ENCODE data around the gene SORBS1.
"Not testable (repeated sequence)": the region's sequence is repeated elsewhere in the genome, so short reads cannot be mapped to it uniquely, and the experiment has no call there.

The SORBS1 gene

GRCh38 chr10:95480102-95480900, 80.9 kb downstream of the SORBS1 start:
- no peak for DNase-seq

- no peak for DNase-seq
These were observed 82.2 kb downstream of the SORBS1 start for GRCh38 chr10:95478935-95479334.

DNA sequence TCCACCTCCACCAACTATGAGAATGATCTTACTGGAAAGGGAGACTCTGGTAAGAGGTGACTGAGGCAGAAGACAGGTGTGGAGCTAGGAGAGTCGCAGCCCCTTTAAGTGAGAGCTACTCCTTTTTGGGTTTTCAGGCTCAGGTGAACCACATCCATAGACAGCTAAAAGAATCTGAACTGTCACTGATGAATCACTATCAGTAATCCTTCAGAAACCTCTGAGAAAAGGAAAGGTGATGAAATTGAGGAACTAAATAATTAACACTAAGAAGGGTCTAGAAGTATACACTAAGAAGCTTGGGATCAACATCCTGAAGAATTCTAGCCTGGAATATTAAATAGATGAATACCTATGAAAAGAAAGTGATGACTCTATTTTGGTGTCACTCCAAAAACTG, 83.0 kb downstream of the SORBS1 start:
- DNase-seq = no peak

- DNase-seq = no peak
These were observed 84.0 kb downstream of the SORBS1 start for GRCh38 chr10:95477175-95477520.

DNA sequence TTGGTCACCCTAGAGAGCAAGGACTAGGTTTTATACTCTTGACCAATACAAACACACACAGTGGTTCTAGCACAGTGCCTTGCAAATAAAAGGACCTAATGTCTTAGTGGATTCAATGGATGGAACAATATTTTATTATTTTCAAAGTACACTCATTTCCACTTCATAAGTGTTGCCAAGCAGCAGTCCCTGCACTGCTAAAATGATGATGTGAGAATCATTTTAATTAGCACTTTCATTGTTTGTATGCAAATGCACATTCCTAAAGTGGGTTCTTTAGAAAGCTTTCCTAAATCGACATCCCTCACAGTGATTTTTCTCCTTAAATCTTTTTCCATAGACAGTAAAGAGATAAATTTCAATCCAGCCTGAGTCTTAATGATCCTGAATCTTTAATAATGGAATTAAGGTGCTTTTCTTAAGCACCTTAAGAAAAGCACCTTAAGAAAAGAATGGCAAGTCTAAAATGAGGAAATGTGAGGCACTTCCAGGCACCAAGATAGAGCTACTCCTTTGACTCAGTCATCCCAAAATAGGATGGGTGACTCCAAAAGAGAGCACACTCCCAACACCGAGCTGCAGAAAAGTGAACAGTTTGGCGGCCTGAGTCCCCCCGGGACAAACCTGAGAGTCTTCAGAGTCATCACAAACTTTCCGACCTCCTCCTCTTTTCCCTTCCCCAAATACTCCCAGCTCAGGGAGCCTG, 84.5 kb downstream of the SORBS1 start:
- DNase-seq = no peak

GRCh38 chr10:95475827-95476468, 85.2 kb downstream of the SORBS1 start:
- DNase-seq = no peak

DNA sequence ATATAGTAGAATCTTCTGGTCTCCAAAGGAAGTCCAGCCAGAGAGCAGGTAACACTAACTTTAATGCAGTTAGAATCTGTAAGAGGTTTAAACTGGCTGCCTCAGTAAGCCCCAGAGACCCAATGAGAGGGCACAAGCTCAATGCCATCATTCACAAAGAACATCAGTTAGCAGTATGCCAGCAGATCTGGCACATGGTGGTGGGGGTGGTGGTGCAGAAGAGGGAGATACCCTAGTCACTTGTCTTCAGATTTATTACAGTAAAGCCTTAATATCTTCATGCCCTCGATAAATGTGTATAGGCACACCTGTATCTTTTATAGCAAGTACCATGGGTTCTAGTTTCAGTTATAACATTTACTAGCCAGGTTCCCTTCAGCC, 86.2 kb downstream of the SORBS1 start:
- no peak for DNase-seq

- no peak for DNase-seq
These were observed 86.8 kb downstream of the SORBS1 start for GRCh38 chr10:95474228-95475002.

- DNase-seq = no peak
These were observed 88.7 kb downstream of the SORBS1 start for GRCh38 chr10:95472304-95473088.

DNA sequence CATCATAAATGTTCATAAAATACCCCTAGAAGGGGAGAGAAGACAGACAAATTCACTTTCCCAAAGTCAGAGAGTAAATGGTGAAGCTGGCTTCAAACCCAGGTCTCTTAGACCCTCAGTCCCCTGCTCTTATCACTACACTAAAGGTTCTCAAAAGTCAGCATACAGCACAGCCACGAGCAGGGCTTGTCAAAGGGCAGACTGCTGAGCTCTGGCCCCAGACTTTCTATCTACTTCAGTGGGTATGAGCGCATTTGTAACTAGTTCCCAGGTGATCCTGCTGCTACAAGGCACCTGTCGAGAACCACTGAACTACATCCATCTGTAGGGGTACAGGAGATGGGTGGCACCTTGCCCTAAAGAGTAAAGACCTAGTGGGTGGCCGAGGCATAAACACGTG, 91.5 kb downstream of the SORBS1 start:
- no peak for DNase-seq

DNA sequence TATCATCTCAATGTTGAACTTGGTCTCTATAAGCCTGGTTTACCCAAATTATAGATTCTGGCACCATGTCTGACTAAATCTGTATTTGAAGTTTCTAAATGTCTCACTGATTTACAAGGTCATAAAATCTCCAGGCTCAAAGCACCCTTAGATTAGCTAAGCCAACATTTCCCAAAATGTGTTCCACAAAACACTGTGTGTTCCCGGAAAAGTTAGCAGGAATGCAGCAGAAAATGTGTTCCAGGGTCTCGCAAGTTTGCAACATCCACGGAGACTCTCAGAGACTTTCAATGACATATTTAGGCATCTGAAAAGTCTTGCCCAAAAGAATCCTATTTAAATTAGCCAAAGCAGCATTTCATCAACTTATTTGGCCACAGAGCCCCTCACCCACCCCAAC, 91.9 kb downstream of the SORBS1 start:
- no peak for DNase-seq

GRCh38 chr10:95467642-95468041, 93.5 kb downstream of the SORBS1 start:
- DNase-seq = not testable (repeated sequence)

- DNase-seq = no peak
These were observed 94.0 kb downstream of the SORBS1 start for GRCh38 chr10:95467162-95467599.

GRCh38 chr10:95466436-95466835, 94.7 kb downstream of the SORBS1 start:
- DNase-seq = no peak

DNA sequence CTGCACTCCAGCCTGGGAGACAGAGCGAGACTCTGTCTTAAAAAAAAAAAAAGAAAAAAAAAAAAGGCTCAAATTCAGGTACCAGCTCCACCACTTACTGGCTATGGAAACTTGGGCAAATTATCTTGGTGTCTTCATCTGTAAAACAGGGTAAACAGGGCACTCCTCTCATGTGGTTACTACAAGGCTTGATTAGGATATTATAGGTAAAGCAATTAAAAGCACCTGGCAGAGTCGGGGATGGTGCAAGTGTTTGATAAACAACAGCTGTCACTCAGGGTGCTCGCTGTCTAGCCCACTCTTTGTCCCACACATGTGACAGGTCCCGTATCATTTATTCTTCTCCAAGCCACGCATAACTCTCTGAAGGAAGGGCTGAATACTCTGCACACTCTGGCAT, 96.9 kb downstream of the SORBS1 start:
- no peak for DNase-seq

GRCh38 chr10:95462740-95463667, 98.2 kb downstream of the SORBS1 start:
- no peak for DNase-seq

- no peak for DNase-seq
These were observed 99.6 kb downstream of the SORBS1 start for GRCh38 chr10:95461611-95462010.

DNA sequence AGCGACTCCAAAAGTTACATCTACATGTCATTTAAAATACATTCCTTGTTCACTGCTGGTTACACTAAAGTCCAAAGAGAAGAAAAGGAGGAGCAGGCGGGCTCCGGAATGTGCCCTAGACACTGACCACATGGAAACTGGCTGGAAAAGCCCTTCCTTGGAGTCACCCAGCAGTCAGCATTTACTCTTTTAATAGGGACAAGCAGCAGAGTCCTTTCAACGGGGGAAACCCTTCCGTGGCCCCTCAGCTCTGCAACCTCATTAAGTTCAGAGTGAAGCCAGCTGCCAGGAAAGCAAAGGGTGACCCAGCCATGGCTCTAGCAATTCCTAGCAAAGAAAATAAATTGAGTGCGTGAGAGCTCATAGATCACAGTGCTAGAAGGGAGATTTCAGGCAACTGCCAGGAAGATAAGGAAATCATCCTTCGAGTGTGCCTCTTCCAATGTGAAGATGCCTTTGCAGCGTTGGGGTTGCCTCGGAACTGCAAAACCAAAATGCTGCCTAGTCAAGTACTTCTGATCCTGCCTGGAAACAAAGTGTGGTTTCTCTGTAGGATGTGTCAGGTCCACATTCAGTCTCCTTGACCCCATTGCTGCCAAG, 101.6 kb downstream of the SORBS1 start:
- DNase-seq = no peak

DNA sequence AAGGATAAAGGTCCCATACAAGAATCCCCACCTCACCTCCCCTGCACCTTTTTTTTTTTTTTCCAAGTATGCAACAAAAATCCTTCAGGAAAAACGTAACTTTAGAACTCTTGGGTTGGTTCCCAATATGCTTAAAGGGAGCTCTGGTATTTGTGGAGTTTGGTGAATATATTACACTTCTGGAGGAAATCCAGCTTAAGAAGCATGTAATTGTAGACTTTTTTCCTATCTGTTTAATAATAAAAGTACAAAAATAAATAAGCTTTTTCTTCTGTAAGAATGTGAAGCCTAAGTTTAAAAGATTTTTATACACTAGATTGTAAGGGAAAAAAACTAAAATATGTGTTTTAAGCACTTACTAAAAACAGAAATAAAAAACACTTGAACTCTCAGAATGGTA, 102.3 kb downstream of the SORBS1 start:
- DNase-seq = no peak

- no peak for DNase-seq
These were observed 103.2 kb downstream of the SORBS1 start for GRCh38 chr10:95458014-95458413.

Data from DMS79 (cell line).